Measurements from ENCODE around the gene CERS6. TPM values are rescaled to one million over a fixed set of nuclear protein-coding genes. Genes with fewer than 3 reads are reported as not detected.

The CERS6 gene
- total and polyA plus RNA-seq, 2 experiments from 2014 or later, result 40.9 to 99.1 TPM

DNA sequence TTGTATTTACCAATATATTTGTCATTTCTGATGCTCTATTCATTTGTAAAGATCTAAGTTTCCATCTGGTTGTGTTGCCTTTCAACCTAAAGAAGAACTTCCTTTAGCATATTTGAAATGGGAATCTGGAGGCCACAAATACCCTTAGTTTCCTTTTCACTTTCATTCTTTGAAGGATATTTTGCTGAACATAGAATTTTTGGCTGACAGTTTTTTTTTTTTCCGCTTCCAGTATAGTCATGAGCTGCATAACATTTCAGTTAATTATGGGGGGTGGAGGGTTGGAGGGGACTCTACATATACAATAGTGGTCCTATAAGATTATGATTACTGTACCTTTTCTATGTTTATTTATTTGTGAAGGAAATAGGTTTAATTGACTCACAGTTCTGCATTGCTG, 83.9 kb downstream of the CERS6 start:
- Histone ChIP-seq H3K9me2 (replicated peaks; ENCODE audit: insufficient read depth) (no peaks in the 10 kb centered on the region), H3K27me3 (no peaks in the 10 kb centered on the region), H4K20me1 (ENCODE audit: insufficient read depth, poor library complexity, severe bottlenecking) (peaks cover 8% of the 10 kb centered on the region), H3K9me3 (ENCODE audit: low read depth) (peaks cover 11% of the 10 kb centered on the region), H3K27ac (no peak overlapping the region), H3K4me1 (ENCODE audit: insufficient read depth) (no peaks in the 10 kb centered on the region), H2AFZ (no peak overlapping the region), H3K4me3 (no peak overlapping the region), H3K79me2 (peaks cover 96% of the 10 kb centered on the region), H3K4me2 (no peak overlapping the region), H3K36me3 (replicated peaks; ENCODE audit: insufficient read depth, low read depth) (no peaks in the 10 kb centered on the region)
- TF ChIP-seq, protein P1, sequence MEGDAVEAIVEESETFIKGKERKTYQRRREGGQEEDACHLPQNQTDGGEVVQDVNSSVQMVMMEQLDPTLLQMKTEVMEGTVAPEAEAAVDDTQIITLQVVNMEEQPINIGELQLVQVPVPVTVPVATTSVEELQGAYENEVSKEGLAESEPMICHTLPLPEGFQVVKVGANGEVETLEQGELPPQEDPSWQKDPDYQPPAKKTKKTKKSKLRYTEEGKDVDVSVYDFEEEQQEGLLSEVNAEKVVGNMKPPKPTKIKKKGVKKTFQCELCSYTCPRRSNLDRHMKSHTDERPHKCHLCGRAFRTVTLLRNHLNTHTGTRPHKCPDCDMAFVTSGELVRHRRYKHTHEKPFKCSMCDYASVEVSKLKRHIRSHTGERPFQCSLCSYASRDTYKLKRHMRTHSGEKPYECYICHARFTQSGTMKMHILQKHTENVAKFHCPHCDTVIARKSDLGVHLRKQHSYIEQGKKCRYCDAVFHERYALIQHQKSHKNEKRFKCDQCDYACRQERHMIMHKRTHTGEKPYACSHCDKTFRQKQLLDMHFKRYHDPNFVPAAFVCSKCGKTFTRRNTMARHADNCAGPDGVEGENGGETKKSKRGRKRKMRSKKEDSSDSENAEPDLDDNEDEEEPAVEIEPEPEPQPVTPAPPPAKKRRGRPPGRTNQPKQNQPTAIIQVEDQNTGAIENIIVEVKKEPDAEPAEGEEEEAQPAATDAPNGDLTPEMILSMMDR (IDR thresholded peaks at IDR 0.05; ENCODE audit: poor library complexity), result no peak
- no peak for TF ChIP-seq EZH2 (IDR thresholded peaks at IDR 0.05; ENCODE audit: borderline replicate concordance)
- DNase-seq (ENCODE audit: low spot score), result no peak
- WGBS (ENCODE audit: low lambda C conversion rate, missing lambda C conversion rate), result 100% methylated on average over 1 of the region's 1 CpG

DNA sequence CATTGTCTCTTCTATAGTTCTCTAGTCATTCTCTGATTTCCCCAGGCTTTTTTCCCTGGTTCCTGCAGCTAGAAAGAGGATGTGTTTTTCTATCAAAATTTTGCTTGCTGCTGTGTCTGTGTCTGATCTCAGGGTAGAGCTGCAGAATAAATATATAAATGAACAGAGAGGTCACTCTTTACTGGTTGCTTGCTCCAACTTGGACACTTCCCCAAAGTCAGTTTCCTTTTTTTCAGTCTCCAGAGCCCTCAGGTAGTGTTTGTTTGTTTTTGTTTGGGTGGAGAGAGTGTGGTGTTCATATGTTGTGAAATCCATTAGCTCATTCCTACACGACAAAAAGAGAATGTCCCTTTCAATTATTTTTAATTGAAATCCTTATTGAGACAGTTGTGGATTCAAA, 85.8 kb downstream of the CERS6 start:
- DNase-seq (ENCODE audit: low spot score), result no peak
- Histone ChIP-seq H3K79me2 (peaks cover 96% of the 10 kb centered on the region), H3K27ac (no peak overlapping the region), H3K4me3 (no peak overlapping the region), H2AFZ (no peak overlapping the region), H3K4me1 (ENCODE audit: insufficient read depth) (peaks cover 8% of the 10 kb centered on the region), H3K36me3 (replicated peaks; ENCODE audit: insufficient read depth, low read depth) (no peaks in the 10 kb centered on the region), H3K9me2 (replicated peaks; ENCODE audit: insufficient read depth) (no peaks in the 10 kb centered on the region), H4K20me1 (ENCODE audit: insufficient read depth, poor library complexity, severe bottlenecking) (peaks cover 16% of the 10 kb centered on the region), H3K9me3 (ENCODE audit: low read depth) (peaks cover 11% of the 10 kb centered on the region), H3K27me3 (no peaks in the 10 kb centered on the region), H3K4me2 (no peak overlapping the region)
- 55% methylated on average over 1 of the region's 1 CpG for WGBS (ENCODE audit: low lambda C conversion rate, missing lambda C conversion rate)
- TF ChIP-seq, protein P1 (IDR thresholded peaks at IDR 0.05; ENCODE audit: poor library complexity), result no peak
- TF ChIP-seq EZH2phosphoT487 (IDR thresholded peaks at IDR 0.05; ENCODE audit: low read depth, severe bottlenecking, unreplicated experiment), result no peak
- no peak for TF ChIP-seq EZH2 (IDR thresholded peaks at IDR 0.05; ENCODE audit: borderline replicate concordance)

DNA sequence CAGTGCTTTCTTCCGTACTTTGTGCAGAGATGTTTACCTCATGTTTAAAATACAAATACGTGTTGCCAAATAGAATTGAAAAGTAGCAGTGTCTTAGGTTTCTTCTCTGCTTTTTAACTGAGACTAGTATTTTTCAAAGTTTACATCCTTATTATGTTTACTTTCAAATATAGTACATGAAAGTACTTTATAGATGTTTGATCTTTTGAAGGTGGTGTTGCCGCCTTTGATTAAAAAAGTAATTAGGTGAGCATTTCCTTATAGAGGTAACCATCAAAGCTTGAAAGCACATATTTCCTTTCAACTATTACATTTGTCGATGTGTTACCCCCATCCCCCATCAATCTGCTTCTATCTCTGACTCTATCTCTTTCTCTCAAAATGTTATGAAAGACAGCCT, 87.0 kb downstream of the CERS6 start:
- Histone ChIP-seq H3K27ac (no peak overlapping the region), H3K9me3 (ENCODE audit: low read depth) (peaks cover 11% of the 10 kb centered on the region), H3K9me2 (replicated peaks; ENCODE audit: insufficient read depth) (no peaks in the 10 kb centered on the region), H3K79me2 (peaks cover 96% of the 10 kb centered on the region), H3K36me3 (replicated peaks; ENCODE audit: insufficient read depth, low read depth) (no peaks in the 10 kb centered on the region), H3K4me2 (no peak overlapping the region), H2AFZ (no peak overlapping the region), H3K4me3 (no peak overlapping the region), H4K20me1 (ENCODE audit: insufficient read depth, poor library complexity, severe bottlenecking) (peaks cover 12% of the 10 kb centered on the region), H3K27me3 (no peaks in the 10 kb centered on the region), H3K4me1 (ENCODE audit: insufficient read depth) (peaks cover 8% of the 10 kb centered on the region)
- no peak for DNase-seq (ENCODE audit: low spot score)
- TF ChIP-seq, protein P1 (IDR thresholded peaks at IDR 0.05; ENCODE audit: poor library complexity), result no peak
- no peak for TF ChIP-seq EZH2phosphoT487 (IDR thresholded peaks at IDR 0.05; ENCODE audit: low read depth, severe bottlenecking, unreplicated experiment)
- no peak for TF ChIP-seq EZH2 (IDR thresholded peaks at IDR 0.05; ENCODE audit: borderline replicate concordance)
- WGBS (ENCODE audit: low lambda C conversion rate, missing lambda C conversion rate), result 69% methylated on average over 4 of the region's 4 CpGs

DNA sequence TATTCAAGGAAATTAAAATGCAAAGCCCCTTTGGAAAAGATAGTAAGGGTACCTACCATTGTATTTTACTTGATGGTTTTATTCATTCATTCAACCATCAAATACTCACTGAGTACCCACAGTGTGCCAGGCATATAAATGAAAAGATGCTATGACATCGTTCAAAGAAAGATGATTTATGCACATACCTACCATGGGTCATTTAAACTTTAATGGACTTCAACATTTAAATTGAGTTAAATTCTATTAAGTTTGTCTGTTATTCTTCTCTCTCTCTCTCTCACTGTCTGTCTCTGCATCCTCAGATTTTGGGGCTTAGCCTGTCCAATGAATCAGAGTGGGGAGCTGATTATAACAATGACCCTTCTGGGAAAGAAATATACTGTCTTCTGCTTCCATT, 87.9 kb downstream of the CERS6 start:
- no peaks in the 10 kb centered on the region for H3K27me3 ChIP-seq
- no peak for DNase-seq (ENCODE audit: low spot score)
- H3K27ac ChIP-seq, result no peak overlapping the region
- no peak overlapping the region for H2AFZ ChIP-seq
- H3K9me3 ChIP-seq (ENCODE audit: low read depth), result peaks cover 11% of the 10 kb centered on the region
- peaks cover 12% of the 10 kb centered on the region for H4K20me1 ChIP-seq (ENCODE audit: insufficient read depth, poor library complexity, severe bottlenecking)
- H3K4me1 ChIP-seq (ENCODE audit: insufficient read depth), result peaks cover 8% of the 10 kb centered on the region
- TF ChIP-seq EZH2phosphoT487 (IDR thresholded peaks at IDR 0.05; ENCODE audit: low read depth, severe bottlenecking, unreplicated experiment), result no peak
- TF ChIP-seq, protein P1 (IDR thresholded peaks at IDR 0.05; ENCODE audit: poor library complexity), result no peak
- no peak for TF ChIP-seq EZH2 (IDR thresholded peaks at IDR 0.05; ENCODE audit: borderline replicate concordance)
- H3K4me3 ChIP-seq, result no peak overlapping the region
- WGBS (ENCODE audit: low lambda C conversion rate, missing lambda C conversion rate), result 91% methylated on average over 1 of the region's 1 CpG
- no peak overlapping the region for H3K4me2 ChIP-seq
- peaks cover 98% of the 10 kb centered on the region for H3K79me2 ChIP-seq
- H3K9me2 ChIP-seq (replicated peaks; ENCODE audit: insufficient read depth), result no peaks in the 10 kb centered on the region
- H3K36me3 ChIP-seq (replicated peaks; ENCODE audit: insufficient read depth, low read depth), result no peaks in the 10 kb centered on the region
